GM08714 (cell line): ENCODE results near the gene FFAR2.

Experiments
- H3K4me3 ChIP-seq: fragments of 200-500 bp; sonication (Bioruptor generic); 2 replicates; pipeline ENCODE4 v1.5.1; 2014; ENCODE audit warnings: mild to moderate bottlenecking, low read length, inconsistent platforms
- ZNF274 ChIP-seq: IDR thresholded peaks from 2 replicates; pipeline ENCODE4 v1.6.1; 2012; ENCODE audit warnings: mild to moderate bottlenecking, low read depth, low read length

The FFAR2 gene

GRCh38 chr19:35478794-35479677 lies 31.0 kb downstream of the FFAR2 start:
- no peak for TF ChIP-seq ZNF274
- no peak overlapping the region for H3K4me3 ChIP-seq

DNA sequence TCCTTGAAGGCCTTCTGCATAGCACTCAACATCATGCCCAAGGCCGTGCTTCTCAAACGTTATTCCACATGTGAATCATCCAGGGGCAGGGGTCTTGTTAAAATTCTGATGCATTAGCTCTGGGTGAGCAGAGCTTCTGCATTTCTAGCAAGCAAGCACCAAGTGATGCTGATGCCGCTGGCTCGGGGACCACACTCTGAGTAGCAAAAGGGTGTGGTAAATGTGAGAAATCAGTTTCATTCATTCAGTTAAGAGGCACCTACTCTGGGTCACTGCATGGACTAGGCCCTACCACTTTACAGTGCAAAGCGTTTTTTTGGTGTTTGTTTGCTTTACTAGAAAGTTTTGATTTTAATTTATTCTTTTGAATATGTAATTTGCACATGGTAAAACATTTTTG lies 35.0 kb downstream of the FFAR2 start:
- no peak for TF ChIP-seq ZNF274
- H3K4me3 ChIP-seq, result no peak overlapping the region

- H3K4me3 ChIP-seq, result no peak overlapping the region
- TF ChIP-seq ZNF274, result no peak
Observed at GRCh38 chr19:35484252-35485036, 36.4 kb downstream of the FFAR2 start.

- no peak for TF ChIP-seq ZNF274
- H3K4me3 ChIP-seq, result no peak overlapping the region
Observed at GRCh38 chr19:35486268-35486708, 38.2 kb downstream of the FFAR2 start.

- no peak for TF ChIP-seq ZNF274
- H3K4me3 ChIP-seq, result no peak overlapping the region
Observed at GRCh38 chr19:35487656-35488182, 39.7 kb downstream of the FFAR2 start.

DNA sequence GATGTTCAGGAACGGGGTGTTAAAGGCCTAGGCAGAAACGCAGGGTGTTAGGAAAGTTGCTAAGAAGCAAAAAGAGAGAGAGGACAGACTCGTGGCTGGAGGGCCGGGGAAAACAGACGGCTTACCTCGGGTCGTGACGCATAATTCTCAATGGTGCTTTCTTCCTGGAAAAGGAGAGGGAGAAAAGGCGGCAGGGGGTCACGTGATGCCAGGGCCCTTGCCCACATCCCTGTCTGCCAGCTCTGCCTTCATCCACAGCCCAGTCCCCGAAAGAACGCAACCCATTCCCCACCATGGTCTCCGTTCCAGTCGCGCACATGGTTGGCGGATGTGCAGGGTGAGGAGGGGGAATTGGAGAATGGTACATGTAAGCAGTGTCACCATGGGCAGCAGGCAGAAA lies 40.6 kb downstream of the FFAR2 start:
- H3K4me3 ChIP-seq, result no peak overlapping the region
- no peak for TF ChIP-seq ZNF274

DNA sequence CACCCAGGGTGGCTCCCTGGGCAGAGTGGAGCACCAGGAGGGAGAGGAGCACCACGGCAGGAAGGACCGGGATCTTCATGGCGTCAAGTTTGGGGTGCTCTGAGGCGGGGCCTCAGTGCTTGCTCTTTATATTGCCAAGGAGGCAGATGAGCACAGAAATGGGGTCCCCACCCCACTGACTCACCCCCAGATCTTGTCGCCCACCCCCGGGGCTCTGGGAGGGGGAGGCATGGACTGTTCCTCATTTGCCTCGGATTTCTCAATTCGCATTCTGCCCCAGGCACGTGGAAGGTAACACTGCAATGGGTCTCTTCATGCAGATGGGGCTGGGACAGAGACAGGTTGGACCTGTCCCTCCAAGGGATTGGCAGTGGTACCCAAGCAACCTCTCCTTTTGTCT lies 42.3 kb downstream of the FFAR2 start, which contains the start of gene KRTDAP:
Gene KRTDAP, minus strand, starts transcription at position 101 of the 400 bp plus-strand sequence. Its CDS starts 22 bp downstream, at position 79.
- TF ChIP-seq ZNF274, result no peak
- no peak within 1 kb of the TSS for H3K4me3 ChIP-seq

DNA sequence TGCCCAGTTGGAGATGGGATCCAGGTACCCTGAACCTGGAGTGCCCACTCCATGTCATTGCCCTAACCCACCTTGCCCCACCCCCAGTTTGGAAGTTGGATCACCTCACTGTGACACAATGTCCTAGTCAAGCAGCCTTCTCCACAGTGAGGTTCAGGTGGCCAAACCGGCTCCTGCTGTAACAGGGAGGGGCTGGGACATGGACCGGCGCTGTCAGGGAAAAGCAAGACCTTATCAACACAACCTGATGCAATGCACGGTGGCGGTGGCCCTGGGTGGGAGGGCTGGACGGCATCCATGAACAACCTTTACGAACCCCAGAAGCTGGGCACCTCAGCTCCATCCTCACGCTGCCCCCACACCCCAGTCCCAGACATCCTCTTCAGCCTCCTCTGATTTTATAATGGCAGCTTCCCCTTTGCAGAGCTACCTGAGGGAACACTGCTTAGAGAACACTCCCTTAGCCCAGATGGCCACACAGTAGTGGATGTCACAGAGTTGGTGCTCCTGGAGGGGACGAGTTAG lies 43.8 kb downstream of the FFAR2 start:
- no peak for TF ChIP-seq ZNF274
- no peak overlapping the region for H3K4me3 ChIP-seq

DNA sequence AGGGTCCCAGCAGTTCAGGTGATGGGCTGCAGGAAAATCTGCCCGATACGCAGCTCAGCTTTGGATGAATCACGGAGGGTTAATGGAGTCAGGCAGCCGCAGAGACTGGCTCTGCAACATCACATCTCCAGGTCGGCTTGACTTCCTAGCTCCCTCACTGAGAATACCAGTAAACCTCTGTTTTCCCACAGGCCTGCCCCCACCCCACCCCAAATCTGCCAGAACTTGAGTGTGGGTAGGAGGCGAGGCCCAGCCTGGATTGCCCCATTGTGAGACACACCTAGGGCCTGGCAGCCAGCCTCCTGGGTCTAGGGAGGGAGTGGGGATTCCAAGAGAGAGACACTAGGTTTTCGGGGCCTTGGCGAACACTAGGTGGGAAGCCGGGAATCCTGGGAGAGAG lies 45.9 kb downstream of the FFAR2 start:
- no peak overlapping the region for H3K4me3 ChIP-seq

GRCh38 chr19:35495107-35496064 lies 47.3 kb downstream of the FFAR2 start:
- no peak overlapping the region for H3K4me3 ChIP-seq
- no peak for TF ChIP-seq ZNF274

More for the DNA sequence above, 45.9 kb downstream of the FFAR2 start:
- no peak for TF ChIP-seq ZNF274

DNA sequence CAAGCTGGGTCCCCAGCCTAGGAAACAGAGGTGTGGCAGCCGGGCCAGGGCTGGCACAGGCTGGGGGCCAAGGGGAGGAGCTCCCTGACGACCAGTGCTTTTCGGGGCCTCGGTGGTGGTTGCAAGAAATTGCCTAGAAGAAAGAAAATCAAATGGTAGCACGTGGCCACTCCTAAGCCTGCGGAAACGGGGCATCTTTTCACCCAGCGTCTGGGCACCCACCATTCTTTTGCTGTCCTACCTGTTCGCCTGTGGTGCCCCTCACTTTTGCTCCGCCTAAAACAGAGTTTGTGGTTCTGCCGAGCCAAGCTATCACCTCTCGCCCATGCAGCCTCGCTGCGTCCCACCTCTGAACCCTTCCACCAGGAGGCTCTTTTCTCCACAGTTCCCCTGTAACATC lies 49.3 kb downstream of the FFAR2 start:
- no peak overlapping the region for H3K4me3 ChIP-seq
- no peak for TF ChIP-seq ZNF274

DNA sequence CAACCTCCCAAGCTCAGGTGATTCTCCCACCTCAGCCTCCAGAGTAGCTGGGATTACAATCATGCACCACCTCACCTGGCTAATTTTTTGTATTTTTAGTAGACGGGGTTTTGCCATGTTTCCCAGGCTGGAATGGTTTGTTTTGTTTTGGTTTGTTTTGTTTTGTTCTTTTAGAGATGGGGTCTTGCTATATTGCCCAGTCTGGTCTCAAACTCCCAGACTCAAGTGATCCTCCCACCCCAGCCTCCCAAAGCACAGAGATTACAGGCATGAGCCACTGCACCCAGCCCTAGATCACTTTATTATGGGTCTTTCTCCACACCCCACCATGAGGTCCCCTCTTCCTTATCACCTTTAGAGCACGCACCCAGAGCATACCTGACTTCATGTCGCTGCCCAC lies 50.2 kb downstream of the FFAR2 start:
- H3K4me3 ChIP-seq, result no peak overlapping the region
- no peak for TF ChIP-seq ZNF274

DNA sequence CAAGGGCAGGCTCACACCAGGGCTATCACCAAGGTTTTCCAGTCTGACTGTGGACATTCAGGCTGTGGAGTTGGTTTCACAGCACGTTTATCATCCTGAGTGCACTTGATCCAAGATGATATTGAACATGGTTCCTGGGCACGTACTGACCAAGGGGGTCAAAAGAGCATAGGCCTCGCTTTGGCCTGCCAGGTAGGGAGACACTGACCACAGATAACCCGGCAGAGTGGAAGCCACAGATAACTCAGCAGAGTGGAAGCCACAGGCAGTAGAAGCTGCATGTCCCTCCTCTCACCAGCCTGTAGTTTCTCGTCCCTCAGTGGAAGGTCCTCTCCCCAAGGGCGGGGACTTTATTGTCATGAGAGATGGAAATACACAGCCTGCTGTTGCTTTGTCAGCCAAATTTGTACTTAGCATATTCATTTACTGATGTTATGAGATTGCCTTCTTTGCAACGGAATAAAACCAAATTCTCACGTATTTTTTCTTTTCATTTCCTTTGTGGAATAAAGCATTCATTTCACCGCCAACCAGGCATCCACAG lies 51.0 kb downstream of the FFAR2 start:
- no peak for TF ChIP-seq ZNF274
- H3K4me3 ChIP-seq, result no peak overlapping the region
